Esophagus squamous epithelium (tissue), 4 donors: ENCODE measurements around the gene OXT.

Experiments used
- CTCF ChIP-seq, 6 experiments: fragments of 450-650 bp in 4 of 6; fragments of 200-600 bp in 2 of 6; sonication (generic) in 2 of 6; IDR thresholded peaks; one replicate each; pipeline ENCODE4 v1.5.1; 2016 to 2019; ENCODE audit warnings: antibody characterized with exemption in 6 of 6, mild to moderate bottlenecking in 4 of 6, moderate library complexity in 4 of 6
- POLR2A ChIP-seq, 4 donors: fragments of 450-650 bp; IDR thresholded peaks; one replicate each; pipeline ENCODE4 v1.6.1; 2017; ENCODE audit warnings: antibody characterized with exemption in 4 of 4, mild to moderate bottlenecking in 4 of 4, moderate library complexity in 3 of 4

DNA sequence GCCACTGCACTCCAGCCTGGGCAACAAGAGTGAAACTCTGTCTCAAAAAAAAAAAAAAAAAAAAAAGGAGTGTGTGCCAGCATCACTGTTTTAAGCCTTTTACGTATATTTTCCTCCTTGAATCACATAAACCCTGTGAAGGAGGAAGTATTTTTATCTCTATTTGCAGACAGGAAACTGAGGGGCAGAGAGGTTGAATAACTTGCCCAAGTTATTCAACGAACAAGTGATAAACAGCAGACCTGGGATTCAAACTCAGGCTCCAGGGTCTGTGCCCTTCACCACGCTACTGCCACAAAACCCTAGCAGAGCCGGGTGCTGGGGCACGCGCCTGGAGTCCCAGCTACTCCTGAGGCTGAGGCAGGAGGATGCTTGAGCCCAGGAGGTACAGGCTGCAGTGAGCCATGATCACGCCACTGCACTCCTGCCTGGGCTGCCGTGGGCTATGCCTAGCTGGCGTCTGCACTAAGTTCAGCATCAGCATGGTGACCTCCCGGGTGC, 22.5 kb downstream of the OXT start:
- TF ChIP-seq POLR2A (IDR thresholded peaks at IDR 0.05) (no peak), CTCF (IDR thresholded peaks at IDR 0.05) (no peak)
